Sigmoid colon (tissue), 7 donors: ENCODE measurements around the gene NFE2L3. TPM values are rescaled to one million over a fixed set of nuclear protein-coding genes. Genes with fewer than 3 reads are reported as not detected.

Experiments
- DNase-seq: peaks from one replicate; pipeline ENCODE4 v3.0.0-alpha.2; 2019
- H3K27ac ChIP-seq, 4 donors: fragments of 200-600 bp; sonication (generic); one replicate each; pipeline ENCODE4 v1.5.1; 2016 to 2019; ENCODE audit warnings: mild to moderate bottlenecking in 1 of 4
- H3K27me3 ChIP-seq, 3 donors: fragments of 200-600 bp; sonication (generic); one replicate each; pipeline ENCODE4 v1.5.1; 2019; ENCODE audit warnings: mild to moderate bottlenecking in 1 of 3
- H3K36me3 ChIP-seq, 4 donors: fragments of 200-600 bp; sonication (generic); one replicate each; pipeline ENCODE4 v1.5.1; 2016 to 2019
- H3K4me1 ChIP-seq, 4 donors: fragments of 200-600 bp; sonication (generic); one replicate each; pipeline ENCODE4 v1.5.1; 2017 to 2019
- H3K4me3 ChIP-seq, 4 donors: fragments of 200-600 bp; sonication (generic); one replicate each; pipeline ENCODE4 v1.5.1; 2017 to 2019; ENCODE audit warnings: mild to moderate bottlenecking in 2 of 4, moderate library complexity in 1 of 4
- H3K9me3 ChIP-seq, 4 donors: fragments of 200-600 bp in 3 of 4; sonication (generic) in 3 of 4; one replicate each; pipeline versions ENCODE4 v1.5.1 to v1.6.1; 2013 to 2019
- EP300 ChIP-seq, 4 donors: sonication (generic); formaldehyde crosslinking; IDR thresholded peaks; one replicate each; pipeline ENCODE4 v1.6.1; 2017; ENCODE audit warnings: antibody characterized with exemption in 4 of 4
- POLR2A ChIP-seq, 2 donors: fragments of 450-650 bp; IDR thresholded peaks; one replicate each; pipeline ENCODE4 v1.6.1; 2016; ENCODE audit warnings: antibody characterized with exemption in 2 of 2, mild to moderate bottlenecking in 2 of 2, moderate library complexity in 2 of 2
- POLR2AphosphoS5 ChIP-seq, 4 donors: sonication (generic); formaldehyde crosslinking; IDR thresholded peaks; one replicate each; pipeline ENCODE4 v1.6.1; 2017; ENCODE audit warnings: antibody characterized with exemption in 4 of 4
- WGBS, 2 donors: extraction: QIAGEN DNeasy Blood & Tissue Kit; methylation state at CpG; one replicate each; pipeline ENCODE4 v1.1.7; 2013; 5-methylcytosine and 5-hydroxymethylcytosine counted together
- intact Hi-C: fragments of 100-400 bp; cut with DNase I; formaldehyde crosslinking; loops from one replicate; pipeline ENCODE4 v1.15.1; 2023
- polyA plus RNA-seq, 3 donors: library from polyadenylated mRNA; stranded (reverse); fragments of 200-250 nt; gene quantifications; one replicate each; pipeline ENCODE4 v1.2.3, GENCODE V29; 2013
- total RNA-seq, 4 donors: library from RNA; depleted of rRNA; stranded (reverse); fragments of >200 nt; gene quantifications; one replicate each; pipeline ENCODE4 v1.1.0, GENCODE V29; 2016
- TF ChIP-seq, protein P1 (sequence below), 4 experiments: fragments of 450-650 bp in 3 of 4; fragments of 200-600 bp in 1 of 4; IDR thresholded peaks; one replicate each; pipeline ENCODE4 v1.5.1; 2016 to 2019; ENCODE audit warnings: antibody characterized with exemption in 4 of 4, mild to moderate bottlenecking in 3 of 4, moderate library complexity in 2 of 4
- donor health status: healthy with polysubstance abuse.
- donor health status: Bipolar disorder and iron deficiency.
- donor health status: healthy.

NFE2L3 gene
- total and polyA plus RNA-seq, 7 donors, result 0.55 to 15.0 (median 1.9) TPM

DNA sequence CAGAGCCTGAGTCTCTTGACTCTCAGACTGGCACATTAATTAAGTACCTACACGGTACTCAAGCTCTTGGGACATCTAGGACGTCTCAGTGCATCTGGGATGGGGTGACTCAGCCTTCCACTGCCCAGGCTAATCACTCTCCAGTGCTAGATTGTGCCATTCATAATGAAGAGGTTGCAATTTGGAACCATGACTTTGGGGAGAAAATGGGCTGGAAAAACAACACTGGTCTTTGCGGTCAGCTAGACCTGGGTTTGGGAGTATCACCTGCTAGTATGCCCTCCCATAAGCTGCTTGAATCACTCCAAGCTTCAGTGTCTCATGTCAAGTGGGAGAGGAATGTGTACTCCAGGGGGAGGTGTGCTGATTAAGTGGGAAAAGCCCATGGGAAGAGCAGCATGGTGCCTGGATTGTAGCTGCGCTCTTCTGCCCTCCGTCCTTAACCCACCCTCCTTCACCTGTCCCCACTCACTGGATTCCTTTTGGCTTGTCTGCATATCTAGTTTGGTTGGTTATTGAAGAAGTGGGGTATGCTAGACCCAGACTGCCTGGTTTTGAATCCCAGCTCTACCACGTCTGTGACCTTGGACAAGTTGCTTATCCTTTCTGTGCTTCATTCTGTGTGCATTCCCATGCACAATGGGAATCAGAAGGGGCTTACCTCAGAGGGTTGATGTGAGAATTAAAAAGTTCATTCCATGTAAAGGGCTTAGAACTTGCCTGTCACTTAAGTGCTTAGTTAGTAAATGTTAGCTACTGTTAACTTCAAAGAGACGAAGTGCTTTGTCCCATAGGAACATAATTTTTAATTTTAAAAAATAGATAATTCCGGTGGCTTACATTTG lies 3.8 kb downstream of the NFE2L3 start:
- intact Hi-C loops, result no loop called here
- WGBS, 2 donors, result 59 to 64% methylated on average over 8 of the region's 8 CpGs
- no peak overlapping the region for H3K4me3 ChIP-seq
- no peak for DNase-seq
- no peak for TF ChIP-seq POLR2AphosphoS5 (IDR thresholded peaks at IDR 0.05)
- TF ChIP-seq, protein P1, sequence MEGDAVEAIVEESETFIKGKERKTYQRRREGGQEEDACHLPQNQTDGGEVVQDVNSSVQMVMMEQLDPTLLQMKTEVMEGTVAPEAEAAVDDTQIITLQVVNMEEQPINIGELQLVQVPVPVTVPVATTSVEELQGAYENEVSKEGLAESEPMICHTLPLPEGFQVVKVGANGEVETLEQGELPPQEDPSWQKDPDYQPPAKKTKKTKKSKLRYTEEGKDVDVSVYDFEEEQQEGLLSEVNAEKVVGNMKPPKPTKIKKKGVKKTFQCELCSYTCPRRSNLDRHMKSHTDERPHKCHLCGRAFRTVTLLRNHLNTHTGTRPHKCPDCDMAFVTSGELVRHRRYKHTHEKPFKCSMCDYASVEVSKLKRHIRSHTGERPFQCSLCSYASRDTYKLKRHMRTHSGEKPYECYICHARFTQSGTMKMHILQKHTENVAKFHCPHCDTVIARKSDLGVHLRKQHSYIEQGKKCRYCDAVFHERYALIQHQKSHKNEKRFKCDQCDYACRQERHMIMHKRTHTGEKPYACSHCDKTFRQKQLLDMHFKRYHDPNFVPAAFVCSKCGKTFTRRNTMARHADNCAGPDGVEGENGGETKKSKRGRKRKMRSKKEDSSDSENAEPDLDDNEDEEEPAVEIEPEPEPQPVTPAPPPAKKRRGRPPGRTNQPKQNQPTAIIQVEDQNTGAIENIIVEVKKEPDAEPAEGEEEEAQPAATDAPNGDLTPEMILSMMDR (IDR thresholded peaks at IDR 0.05), result no peak
- no peak for TF ChIP-seq POLR2A (IDR thresholded peaks at IDR 0.05)
- no peak for TF ChIP-seq EP300 (IDR thresholded peaks at IDR 0.05)
- peaks cover 19 to 43% (median 34%) of the 10 kb centered on the region in 3 donors for H3K27me3 ChIP-seq
- H3K27ac ChIP-seq, result no peak overlapping the region
- peaks cover 0 to 16% (median 14%) of the 10 kb centered on the region in 4 donors for H3K4me1 ChIP-seq
- no peaks in the 10 kb centered on the region for H3K9me3 ChIP-seq
- H3K36me3 ChIP-seq, result no peaks in the 10 kb centered on the region

DNA sequence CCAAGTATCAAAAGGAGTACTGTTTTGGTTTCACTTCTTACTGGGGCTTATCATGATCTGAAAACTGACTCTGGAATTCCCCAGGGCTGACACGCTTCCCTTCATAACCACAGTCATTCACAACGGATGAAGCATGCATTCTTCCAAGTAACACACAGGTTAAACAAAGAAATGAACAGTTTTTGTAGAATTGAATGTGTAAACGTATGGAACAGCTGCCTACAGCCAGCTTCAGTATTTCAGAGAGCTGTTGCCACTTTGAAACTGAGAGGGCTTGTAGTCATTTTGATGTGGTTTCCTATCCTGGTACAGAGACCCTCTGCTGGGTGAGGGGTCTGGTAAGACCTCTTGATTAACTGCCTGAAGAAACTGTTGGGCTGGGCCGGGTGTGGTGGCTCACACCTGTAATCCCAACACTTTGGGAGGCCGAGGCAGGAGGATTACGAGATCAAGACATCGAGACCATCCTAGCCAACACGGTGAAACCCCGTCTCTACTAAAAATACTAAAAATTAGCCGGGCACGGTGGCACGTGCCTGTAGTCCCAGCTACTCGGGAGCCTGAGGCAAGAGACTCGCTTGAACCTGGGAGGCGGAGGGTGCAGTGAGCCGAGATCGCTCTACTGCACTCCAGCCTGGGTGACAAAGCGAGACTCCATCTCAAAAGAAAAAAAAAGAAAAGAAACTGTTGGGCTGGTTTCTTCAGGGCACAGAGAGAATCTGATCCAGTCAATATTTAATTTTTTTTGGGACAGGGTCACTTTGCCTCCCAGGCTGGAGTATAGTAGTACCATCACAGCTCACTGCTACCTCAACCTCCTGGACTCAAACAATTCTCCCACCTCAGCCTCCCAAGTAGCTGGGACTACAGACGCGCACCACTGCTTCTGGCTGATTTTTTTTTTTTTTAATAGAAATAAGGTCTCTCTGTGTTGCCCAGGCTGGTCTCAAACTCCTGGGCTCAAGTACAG lies 4.7 kb downstream of the NFE2L3 start:
- TF ChIP-seq POLR2A (IDR thresholded peaks at IDR 0.05), result no peak
- no peak for TF ChIP-seq EP300 (IDR thresholded peaks at IDR 0.05)
- no peak for TF ChIP-seq POLR2AphosphoS5 (IDR thresholded peaks at IDR 0.05)
- TF ChIP-seq, protein P1 (IDR thresholded peaks at IDR 0.05), result no peak
- H3K27me3 ChIP-seq, result peaks cover 18 to 35% (median 24%) of the 10 kb centered on the region in 3 donors
- no peaks in the 10 kb centered on the region for H3K36me3 ChIP-seq
- H3K27ac ChIP-seq, result no peak overlapping the region
- intact Hi-C loops, result no loop called here
- H3K4me1 ChIP-seq, result peaks cover 0 to 16% (median 12%) of the 10 kb centered on the region in 4 donors
- no peak overlapping the region for H3K4me3 ChIP-seq
- 59 to 65% methylated on average over 20 of the region's 20 CpGs for WGBS, 2 donors
- no peak for DNase-seq
- no peaks in the 10 kb centered on the region for H3K9me3 ChIP-seq

- H3K36me3 ChIP-seq, result no peaks in the 10 kb centered on the region
- H3K27ac ChIP-seq, result no peak overlapping the region
- peaks cover 0 to 7% (median 5%) of the 10 kb centered on the region in 4 donors for H3K4me1 ChIP-seq
- H3K9me3 ChIP-seq, result no peaks in the 10 kb centered on the region
- no peak overlapping the region for H3K4me3 ChIP-seq
- no peak for TF ChIP-seq POLR2AphosphoS5 (IDR thresholded peaks at IDR 0.05)
- TF ChIP-seq EP300 (IDR thresholded peaks at IDR 0.05), result no peak
- TF ChIP-seq, protein P1 (IDR thresholded peaks at IDR 0.05), result no peak
- TF ChIP-seq POLR2A (IDR thresholded peaks at IDR 0.05), result no peak
- 24 to 69% methylated on average over 4 of the region's 4 CpGs for WGBS, 2 donors
- intact Hi-C loops, result no loop called here
- no peak for DNase-seq
- peaks cover 9 to 26% (median 15%) of the 10 kb centered on the region in 3 donors for H3K27me3 ChIP-seq
These were observed 5.6 kb downstream of the NFE2L3 start for GRCh38 chr7:26157520-26158105.

GRCh38 chr7:26159243-26159642 lies 7.2 kb downstream of the NFE2L3 start:
- intact Hi-C loops, result no loop called here
- Histone ChIP-seq H3K4me1 (no peaks in the 10 kb centered on the region), H3K27me3 (peaks cover 1 to 10% (median 1%) of the 10 kb centered on the region in 3 donors), H3K9me3 (peaks cover 0 to 5% (median 0%) of the 10 kb centered on the region in 4 donors), H3K27ac (no peak overlapping the region), H3K4me3 (no peak overlapping the region), H3K36me3 (no peaks in the 10 kb centered on the region)
- 32 to 74% methylated on average over 2 of the region's 2 CpGs for WGBS, 2 donors
- TF ChIP-seq POLR2A (IDR thresholded peaks at IDR 0.05) (no peak), POLR2AphosphoS5 (IDR thresholded peaks at IDR 0.05) (no peak)
- DNase-seq, result no peak
